Lower lobe of right lung (tissue), 2 donors: Measurements from ENCODE around the gene MAP4K2. TPM values are rescaled to one million over a fixed set of nuclear protein-coding genes. Genes with fewer than 3 reads are reported as not detected.

ENCODE experiments used
- ATAC-seq, 2 donors: fragments of 200-7000 bp; cut with Tn5 transposase; one replicate each; pipeline ENCODE4 v1.9.1; 2020 to 2022; ENCODE audit warnings: mild to moderate bottlenecking in 2 of 2, moderate library complexity in 2 of 2
- DNase-seq: peaks from one replicate; pipeline ENCODE4 v3.0.0-alpha.2; 2020
- H3K27ac ChIP-seq: fragments of 200-600 bp; one replicate; pipeline ENCODE4 v1.8.0; 2022
- H3K27me3 ChIP-seq: fragments of 200-600 bp; one replicate; pipeline ENCODE4 v1.8.0; 2022; ENCODE audit warnings: low read depth
- H3K36me3 ChIP-seq: fragments of 200-600 bp; one replicate; pipeline ENCODE4 v1.8.0; 2022; ENCODE audit warnings: mild to moderate bottlenecking
- H3K4me1 ChIP-seq: fragments of 200-600 bp; one replicate; pipeline ENCODE4 v1.8.0; 2022
- H3K4me3 ChIP-seq: fragments of 200-600 bp; one replicate; pipeline ENCODE4 v1.8.0; 2022; ENCODE audit warnings: mild to moderate bottlenecking
- H3K9me3 ChIP-seq: fragments of 200-600 bp; one replicate; pipeline ENCODE4 v1.8.0; 2022
- intact Hi-C: fragments of 100-400 bp; cut with DNase I; formaldehyde crosslinking; loops from one replicate; pipeline ENCODE4 v1.11.0; 2022
- total RNA-seq: library from RNA; stranded (reverse); fragmentation: NEBNext Ultra II Directional; extraction: Animal tissue kit (Norgen Biotek cat#: 25700); gene quantifications from one replicate; pipeline ENCODE4 v1.2.1, GENCODE V29; 2021
- TF ChIP-seq, protein P1 (sequence below): fragments of 200-600 bp; IDR thresholded peaks from one replicate; pipeline ENCODE4 v1.8.0; 2022; ENCODE audit warnings: antibody characterized with exemption, mild to moderate bottlenecking
- donor health status: DM: no; HTN: yes; CAD: no; lungs with severe emphysema.

MAP4K2 gene
- total RNA-seq, 1 donor from 2014 or later = 29.1 TPM

- intact Hi-C loops = no loop called here
Observed at GRCh38 chr11:64741375-64742086, 61.5 kb downstream of the MAP4K2 start.

GRCh38 chr11:64739871-64740270, 63.1 kb downstream of the MAP4K2 start:
- no peaks in the 10 kb centered on the region for H3K9me3 ChIP-seq
- no peak overlapping the region for H3K27ac ChIP-seq
- intact Hi-C loops = no loop called here
- no peak for ATAC-seq
- H3K4me1 ChIP-seq = peaks cover 29% of the 10 kb centered on the region
- H3K27me3 ChIP-seq = peaks cover 14% of the 10 kb centered on the region
- DNase-seq = no peak
- TF ChIP-seq, protein P1, sequence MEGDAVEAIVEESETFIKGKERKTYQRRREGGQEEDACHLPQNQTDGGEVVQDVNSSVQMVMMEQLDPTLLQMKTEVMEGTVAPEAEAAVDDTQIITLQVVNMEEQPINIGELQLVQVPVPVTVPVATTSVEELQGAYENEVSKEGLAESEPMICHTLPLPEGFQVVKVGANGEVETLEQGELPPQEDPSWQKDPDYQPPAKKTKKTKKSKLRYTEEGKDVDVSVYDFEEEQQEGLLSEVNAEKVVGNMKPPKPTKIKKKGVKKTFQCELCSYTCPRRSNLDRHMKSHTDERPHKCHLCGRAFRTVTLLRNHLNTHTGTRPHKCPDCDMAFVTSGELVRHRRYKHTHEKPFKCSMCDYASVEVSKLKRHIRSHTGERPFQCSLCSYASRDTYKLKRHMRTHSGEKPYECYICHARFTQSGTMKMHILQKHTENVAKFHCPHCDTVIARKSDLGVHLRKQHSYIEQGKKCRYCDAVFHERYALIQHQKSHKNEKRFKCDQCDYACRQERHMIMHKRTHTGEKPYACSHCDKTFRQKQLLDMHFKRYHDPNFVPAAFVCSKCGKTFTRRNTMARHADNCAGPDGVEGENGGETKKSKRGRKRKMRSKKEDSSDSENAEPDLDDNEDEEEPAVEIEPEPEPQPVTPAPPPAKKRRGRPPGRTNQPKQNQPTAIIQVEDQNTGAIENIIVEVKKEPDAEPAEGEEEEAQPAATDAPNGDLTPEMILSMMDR = no peak
- H3K4me3 ChIP-seq = no peak overlapping the region
- H3K36me3 ChIP-seq = peaks cover 32% of the 10 kb centered on the region

More at GRCh38 chr11:64741375-64742086, 61.5 kb downstream of the MAP4K2 start:
- no peak for DNase-seq
- H3K9me3 ChIP-seq = no peaks in the 10 kb centered on the region
- TF ChIP-seq, protein P1 = no peak
- H3K27ac ChIP-seq = peak overlapping the region; percentile 94
- peaks cover 40% of the 10 kb centered on the region for H3K4me1 ChIP-seq
- ATAC-seq = no peak
- H3K36me3 ChIP-seq = peaks cover 16% of the 10 kb centered on the region
- H3K4me3 ChIP-seq = peak overlapping the region; percentile 76
- peaks cover 14% of the 10 kb centered on the region for H3K27me3 ChIP-seq

GRCh38 chr11:64736654-64737053, 66.4 kb downstream of the MAP4K2 start:
- Histone ChIP-seq H3K27ac (no peak overlapping the region), H3K9me3 (no peaks in the 10 kb centered on the region), H3K27me3 (peaks cover under 1% of the 10 kb centered on the region), H3K36me3 (peaks cover 43% of the 10 kb centered on the region), H3K4me1 (peaks cover 3% of the 10 kb centered on the region), H3K4me3 (no peak overlapping the region)
- intact Hi-C loops = no loop called here
- ATAC-seq = no peak
- TF ChIP-seq, protein P1 = no peak
- DNase-seq = no peak

- Histone ChIP-seq H3K4me3 (no peak overlapping the region), H3K36me3 (peaks cover 48% of the 10 kb centered on the region)
- peak in 1 of 2 donors; percentile 9 for ATAC-seq
Observed at GRCh38 chr11:64735725-64736259, 67.2 kb downstream of the MAP4K2 start.

More at GRCh38 chr11:64735725-64736259, 67.2 kb downstream of the MAP4K2 start:
- H3K27ac ChIP-seq = no peak overlapping the region
- H3K9me3 ChIP-seq = no peaks in the 10 kb centered on the region
- TF ChIP-seq, protein P1 = no peak
- no peaks in the 10 kb centered on the region for H3K27me3 ChIP-seq
- no peaks in the 10 kb centered on the region for H3K4me1 ChIP-seq
- DNase-seq = no peak
- intact Hi-C loops = no loop called here

Other genes with a start within 250 kb of the MAP4K2 start
- gene SLC22A11, start 247.3 kb downstream of the MAP4K2 start, total RNA-seq = not detected
- gene SLC22A12, start 212.0 kb downstream of the MAP4K2 start, total RNA-seq = not detected
- gene NRXN2, start 80.0 kb downstream of the MAP4K2 start, total RNA-seq = 1.7 TPM
- gene RASGRP2, start 59.1 kb downstream of the MAP4K2 start, total RNA-seq = 30.4 TPM
- gene PYGM, start 43.2 kb downstream of the MAP4K2 start, total RNA-seq = 2.6 TPM
- gene SF1, start 24.7 kb downstream of the MAP4K2 start, total RNA-seq = 269 TPM
- gene MEN1, start 7.3 kb upstream of the MAP4K2 start, total RNA-seq = 22.7 TPM
- 16.3 TPM for gene CDC42BPG, start 41.4 kb upstream of the MAP4K2 start, total RNA-seq
- 73.4 TPM for gene EHD1, start 75.4 kb upstream of the MAP4K2 start, total RNA-seq
- 21.7 TPM for gene ATG2A, start 114.0 kb upstream of the MAP4K2 start, total RNA-seq
- gene PPP2R5B, start 121.5 kb upstream of the MAP4K2 start, total RNA-seq = 23.9 TPM
- not detected for gene GPHA2, start 132.7 kb upstream of the MAP4K2 start, total RNA-seq
- not detected for gene MAJIN, start 168.9 kb upstream of the MAP4K2 start, total RNA-seq
- gene BATF2, start 193.8 kb upstream of the MAP4K2 start, total RNA-seq = 8.6 TPM
- gene ARL2, start 210.9 kb upstream of the MAP4K2 start, total RNA-seq = 74.1 TPM
- gene SNX15, start 224.2 kb upstream of the MAP4K2 start, total RNA-seq = 25.4 TPM
- gene SAC3D1, start 238.0 kb upstream of the MAP4K2 start, total RNA-seq = 12.6 TPM